Pulmonary artery endothelial cell (primary cell): ENCODE data around the gene PANX2. TPM values are rescaled to one million over a fixed set of nuclear protein-coding genes. Genes with fewer than 3 reads are reported as not detected.

Source experiments
- DNase-seq: peaks from one replicate; pipeline ENCODE4 v3.0.0-alpha.2; 2011; ENCODE audit warnings: low read depth, low spot score
- total RNA-seq: library from RNA; depleted of rRNA; stranded (reverse); fragments of >200 nt; gene quantifications from 2 replicates; pipeline ENCODE4 v1.2.3, GENCODE V29; 2014

PANX2 gene
- total RNA-seq, 1 donor from 2014 or later = 0.99 TPM

DNA sequence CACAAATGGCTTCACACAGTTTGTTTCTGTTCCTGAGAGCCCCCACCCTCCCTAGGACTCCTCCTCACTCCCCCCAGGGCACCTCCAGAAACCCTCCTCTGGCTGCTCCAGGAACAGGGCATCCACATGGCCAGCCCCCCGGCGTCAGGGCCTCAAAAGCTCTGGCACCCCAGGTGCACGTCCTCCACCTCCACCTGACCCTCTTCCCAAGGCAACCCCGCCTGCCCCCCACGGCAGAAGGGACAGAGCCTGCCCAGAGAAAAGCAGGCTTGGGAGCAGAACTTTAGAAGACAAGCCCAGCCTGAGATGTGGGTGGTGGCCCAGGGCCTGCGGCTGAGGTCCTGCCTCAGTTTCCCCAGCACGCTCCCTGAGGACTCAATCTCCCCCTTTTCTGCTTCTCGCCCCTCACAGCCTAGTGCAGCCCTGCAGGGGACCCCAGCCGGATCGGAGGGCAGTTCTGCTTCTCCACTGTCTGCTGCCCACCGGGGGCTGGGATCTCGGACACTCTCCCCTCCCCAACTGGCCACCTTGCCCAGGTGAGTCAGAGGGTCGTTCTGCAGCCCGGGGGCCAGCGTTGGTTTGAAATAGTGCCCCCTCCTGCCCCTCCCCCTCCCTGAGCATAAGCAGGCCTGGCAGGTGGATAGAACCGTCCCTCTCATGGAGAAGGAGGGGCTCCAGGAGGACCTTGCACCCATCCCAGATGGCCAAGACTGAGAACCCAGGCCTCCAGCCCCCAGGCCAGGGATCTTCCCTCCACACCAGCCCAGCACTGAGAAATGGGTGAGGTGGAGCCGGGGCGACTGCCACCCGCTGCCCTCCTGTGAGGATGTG, 12.8 kb downstream of the PANX2 start:
- DNase-seq = no peak

DNA sequence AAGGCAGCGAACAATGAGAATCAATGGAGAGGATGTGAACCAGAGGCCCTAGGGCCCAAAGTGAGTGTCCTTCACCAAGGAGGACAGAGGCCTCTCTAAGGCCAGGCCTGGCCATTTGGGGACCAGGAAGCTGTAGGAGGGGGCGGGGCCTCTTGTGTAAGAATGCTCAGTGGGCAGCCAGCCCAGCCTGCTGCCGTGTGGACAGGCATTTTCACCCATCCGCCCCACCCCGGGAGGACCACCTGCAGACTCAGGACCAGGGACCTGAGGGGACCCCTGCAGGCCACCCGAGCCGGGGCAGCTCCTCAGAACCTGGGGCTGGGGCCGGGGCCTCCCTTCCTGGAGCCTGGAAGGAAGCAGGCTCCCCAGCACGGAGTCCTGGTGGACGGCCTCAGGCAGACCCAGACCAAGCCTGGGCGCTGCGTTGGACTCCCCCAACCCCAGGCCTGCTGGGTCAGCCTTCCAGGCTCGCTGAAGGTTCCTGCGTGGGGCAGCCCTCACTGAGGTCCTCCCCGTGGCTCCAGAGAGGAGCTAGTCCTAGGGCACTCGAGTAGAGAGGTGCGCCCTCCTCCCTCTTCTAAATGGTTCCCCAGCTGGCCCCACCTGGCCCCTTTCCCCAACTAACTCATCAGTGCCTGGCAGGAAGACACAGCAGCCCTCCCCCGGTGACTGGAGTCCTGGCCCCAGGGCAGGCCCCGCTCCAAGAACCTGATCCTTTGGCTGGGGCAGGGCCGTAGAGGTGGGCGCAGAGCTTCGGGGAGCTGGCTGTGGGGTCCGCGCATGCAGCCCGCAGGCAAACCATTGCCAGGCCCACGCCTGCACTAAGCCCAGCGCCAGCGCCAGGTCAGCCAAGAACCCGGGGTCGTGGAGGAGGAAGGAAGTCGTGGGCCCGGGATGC, 13.7 kb downstream of the PANX2 start:
- DNase-seq = no peak

DNA sequence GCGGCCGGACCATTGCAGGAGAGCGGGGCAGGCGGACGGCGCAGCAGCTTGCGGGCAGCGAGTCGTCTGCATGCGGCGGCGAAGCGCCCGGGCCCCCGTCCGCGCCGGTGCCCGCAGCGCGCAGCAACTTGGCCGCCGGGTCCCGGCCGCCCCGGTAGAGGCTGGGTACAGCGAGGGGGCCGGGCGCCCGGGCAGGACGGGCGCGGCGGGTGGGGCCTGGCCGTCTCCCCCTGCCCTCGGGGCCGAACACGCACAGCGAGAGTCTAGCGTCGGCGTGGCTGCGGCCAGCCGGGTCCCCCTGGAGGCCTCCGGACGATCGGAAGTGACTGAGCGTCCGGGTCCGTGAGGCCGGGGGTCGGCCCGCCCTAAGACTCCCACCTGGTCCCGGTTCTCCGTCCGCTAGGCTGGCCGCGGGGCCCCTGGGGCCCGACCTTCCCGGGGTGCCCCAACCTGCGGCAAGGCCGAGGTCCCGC, 14.4 kb downstream of the PANX2 start:
- DNase-seq = no peak

DNA sequence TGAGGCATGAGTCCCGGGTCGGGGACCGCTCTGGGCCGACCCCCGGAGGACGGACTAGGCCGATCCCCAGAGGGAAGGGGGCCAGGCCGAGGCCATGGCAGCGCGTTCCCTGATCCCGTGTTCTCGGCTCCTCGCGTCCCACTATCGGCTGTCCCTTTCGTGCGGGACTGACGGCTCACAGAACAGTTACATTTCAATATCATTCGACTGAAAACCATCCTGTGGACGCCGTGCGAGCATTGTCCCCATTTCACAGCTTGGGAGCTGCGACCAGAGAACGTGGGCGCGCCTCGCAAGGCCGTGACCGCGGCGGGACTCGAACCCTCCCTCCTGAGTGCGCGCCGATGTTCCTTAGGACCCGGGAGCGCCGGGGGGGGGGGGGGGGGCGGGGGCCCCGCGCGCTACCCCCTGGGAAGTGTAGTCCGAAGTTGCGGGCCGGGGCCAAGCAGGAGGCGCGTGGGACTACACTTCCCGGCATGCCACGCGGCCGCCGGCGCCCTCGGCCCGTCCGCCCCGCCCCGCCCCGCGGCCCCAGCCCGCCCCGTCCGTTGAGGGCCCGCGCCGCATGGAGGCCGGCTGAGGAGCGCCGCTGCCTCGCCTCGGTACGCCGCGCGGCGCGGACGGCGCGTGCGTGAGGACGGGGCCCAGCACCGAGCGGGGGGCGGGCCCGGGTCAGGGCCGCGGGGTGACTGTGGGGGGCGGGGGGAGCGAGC, 15.0 kb downstream of the PANX2 start, which contains the start of gene TRABD:
TRABD (plus strand) TSS at position 539 of the 713 bp plus-strand sequence. CDS start 7,148 bp downstream, outside the sequence.
- DNase-seq = peak; percentile 60

DNA sequence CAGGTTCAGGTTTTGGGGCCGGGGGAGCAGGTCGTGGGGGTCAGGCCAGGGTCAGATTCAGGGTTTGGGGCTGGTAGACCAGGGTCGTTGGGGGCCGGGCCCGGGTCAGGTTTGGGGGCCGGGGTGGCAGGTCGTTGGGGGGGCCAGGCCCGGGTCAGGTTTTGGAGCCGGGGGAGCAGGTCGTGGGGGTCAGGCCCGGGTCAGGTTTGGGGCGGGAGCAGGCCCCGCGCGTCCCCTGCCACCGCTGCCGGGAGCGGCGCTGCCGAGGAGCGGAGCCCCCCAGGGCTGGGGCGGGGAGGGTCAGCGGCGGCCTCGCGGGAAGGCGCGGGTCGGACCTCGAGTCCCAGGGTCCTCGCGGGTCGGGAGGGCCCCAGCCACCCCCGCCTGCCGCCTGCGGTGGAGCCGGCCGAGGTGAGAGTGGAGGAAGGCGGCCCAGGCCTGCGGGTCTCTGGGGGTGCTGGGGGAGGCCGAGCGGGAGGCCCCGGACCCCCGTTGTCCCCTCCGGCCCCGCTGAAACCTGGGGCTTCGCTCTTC, 15.7 kb downstream of the PANX2 start:
- no peak for DNase-seq

DNA sequence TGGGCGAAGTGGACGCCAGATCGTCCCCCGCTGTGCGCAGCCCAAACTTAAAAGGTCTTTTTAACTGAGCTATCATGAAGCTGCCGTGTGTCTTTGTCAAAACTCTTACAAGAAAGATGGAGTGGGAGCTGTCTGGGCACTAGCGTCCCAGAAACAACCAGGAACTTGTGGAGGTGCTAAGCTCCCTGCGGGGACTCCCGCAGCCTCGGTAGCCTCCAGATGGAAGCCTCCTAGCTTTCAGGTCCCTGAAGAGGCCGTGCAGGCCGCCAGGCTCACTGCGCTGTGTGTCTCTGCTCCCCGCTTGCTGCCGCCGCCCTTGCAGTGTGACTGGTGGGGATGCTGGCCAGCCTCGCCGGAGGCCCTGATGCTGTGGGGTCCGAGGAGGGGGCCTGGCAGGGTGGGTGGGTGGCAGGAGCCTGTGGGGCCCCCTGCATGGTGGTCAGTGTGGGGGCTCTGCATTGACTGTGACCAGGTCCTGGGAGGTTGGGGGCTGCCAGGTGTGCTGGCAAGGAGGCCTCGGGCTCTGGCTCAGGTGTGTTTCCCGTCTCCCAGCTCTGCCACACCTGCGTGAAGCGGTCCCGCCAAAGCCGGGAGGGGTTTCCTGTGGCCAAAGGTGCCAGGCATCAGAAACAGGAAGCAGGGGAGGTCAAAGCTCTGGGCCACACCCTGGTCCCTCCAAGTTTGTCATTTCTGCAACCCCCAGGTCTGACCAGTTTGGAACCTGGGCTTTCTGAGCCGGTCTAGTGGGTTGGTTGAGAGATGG, 16.4 kb downstream of the PANX2 start:
- DNase-seq = no peak

DNA sequence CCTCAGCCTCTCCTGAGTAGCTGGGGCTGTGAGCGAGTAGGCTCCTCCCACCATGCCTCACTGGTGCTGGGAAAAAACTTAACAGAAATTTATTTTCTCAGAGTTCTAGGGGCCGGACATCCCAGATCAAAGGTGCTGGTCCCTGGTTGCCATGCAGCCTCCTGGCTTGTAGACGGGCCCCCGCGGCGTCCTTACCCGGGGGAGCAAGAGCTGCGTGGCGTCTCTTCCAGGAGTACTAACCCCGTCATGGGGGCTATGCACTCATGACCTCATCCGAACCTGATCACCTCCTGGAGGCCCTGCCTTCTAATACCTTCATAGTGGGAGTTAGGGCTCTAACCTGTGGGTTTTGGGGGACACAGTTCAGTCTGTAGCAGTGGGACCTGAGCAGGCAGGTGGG, 17.8 kb downstream of the PANX2 start:
- DNase-seq = no peak

DNA sequence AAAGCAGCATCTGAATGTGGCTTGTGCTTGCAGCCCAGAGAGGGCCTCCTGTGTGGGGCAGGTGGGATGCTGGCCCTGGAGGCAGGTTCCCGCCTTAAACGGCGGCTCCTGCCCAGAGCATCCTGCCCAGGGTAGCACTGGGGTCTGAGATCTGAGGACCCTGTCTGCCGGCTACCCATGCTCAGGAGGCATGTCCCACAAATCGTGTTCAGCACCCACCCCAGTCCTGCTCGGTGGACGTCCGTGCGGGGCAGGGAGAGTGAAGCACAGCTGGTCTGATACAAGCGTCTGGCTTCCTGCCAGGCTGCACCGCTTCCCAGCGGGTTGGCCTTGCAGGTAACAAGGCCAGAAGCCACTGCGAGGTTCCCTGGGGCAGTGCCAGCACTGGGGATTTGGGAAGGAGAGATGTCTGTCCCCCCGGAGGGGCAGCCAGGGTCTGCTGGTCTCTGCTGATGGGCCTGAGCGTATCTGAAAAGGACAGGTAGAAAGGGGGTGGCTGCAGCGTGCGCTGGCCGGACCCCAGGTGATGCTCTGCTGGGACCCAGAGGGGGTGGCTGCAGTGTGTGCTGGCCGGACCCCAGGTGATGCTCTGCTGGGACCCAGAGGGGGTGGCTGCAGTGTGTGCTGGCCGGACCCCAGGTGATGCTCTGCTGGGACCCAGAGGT, 18.8 kb downstream of the PANX2 start:
- DNase-seq = no peak

DNA sequence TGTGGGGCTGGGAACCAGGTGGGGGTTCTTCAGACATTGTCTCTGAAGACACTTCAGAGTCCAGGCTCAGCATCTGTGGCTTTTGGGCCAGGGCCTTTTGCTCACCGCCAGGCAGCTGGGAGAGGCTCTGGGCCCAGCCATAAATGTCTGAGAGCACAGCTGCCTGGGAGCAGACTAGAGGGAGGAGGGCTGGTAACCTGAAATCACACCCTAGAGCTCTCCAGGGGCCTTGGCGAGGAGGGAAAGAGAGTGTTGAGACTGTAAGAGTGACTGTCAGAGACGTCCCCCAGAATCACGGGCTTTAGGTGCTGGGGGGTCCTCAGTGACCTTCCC, 19.3 kb downstream of the PANX2 start:
- no peak for DNase-seq

DNA sequence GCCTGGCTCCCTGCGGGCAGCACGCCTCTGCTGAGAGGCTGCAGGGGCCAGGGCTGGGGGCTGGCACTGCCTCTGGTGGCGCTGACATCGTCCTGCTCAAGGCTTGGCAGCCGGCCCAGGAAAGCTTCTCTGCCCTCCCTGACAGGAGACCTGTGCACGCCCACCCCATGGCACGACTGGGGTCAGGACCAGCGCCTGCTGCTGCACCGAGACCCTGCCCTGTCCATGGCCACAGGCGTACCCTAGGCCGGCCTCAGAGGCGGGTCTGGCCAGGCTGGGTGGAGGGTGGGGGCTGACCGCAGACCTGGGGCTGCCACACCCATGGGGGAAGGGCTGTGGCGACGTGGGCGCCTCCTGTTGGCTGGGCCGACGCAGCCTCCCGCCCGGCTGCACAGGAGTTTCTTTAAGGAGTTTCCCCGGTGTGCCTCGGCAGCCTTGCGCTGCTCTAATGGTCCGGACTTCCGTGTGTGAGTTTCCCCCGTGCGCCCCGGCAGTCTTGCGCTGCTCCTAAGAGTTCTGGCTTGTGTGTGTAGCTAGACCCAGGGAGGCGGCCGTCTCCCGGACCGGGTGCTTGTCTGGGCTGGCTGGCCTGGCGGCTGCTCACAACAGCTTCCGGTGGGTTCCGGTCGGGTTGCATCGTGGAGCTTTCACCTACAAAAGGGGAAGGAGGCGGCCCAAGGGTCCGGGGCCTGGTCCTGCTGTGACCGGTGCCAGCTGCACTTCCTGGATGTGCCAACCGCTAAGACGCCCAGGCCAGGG, 19.8 kb downstream of the PANX2 start:
- DNase-seq = no peak

DNA sequence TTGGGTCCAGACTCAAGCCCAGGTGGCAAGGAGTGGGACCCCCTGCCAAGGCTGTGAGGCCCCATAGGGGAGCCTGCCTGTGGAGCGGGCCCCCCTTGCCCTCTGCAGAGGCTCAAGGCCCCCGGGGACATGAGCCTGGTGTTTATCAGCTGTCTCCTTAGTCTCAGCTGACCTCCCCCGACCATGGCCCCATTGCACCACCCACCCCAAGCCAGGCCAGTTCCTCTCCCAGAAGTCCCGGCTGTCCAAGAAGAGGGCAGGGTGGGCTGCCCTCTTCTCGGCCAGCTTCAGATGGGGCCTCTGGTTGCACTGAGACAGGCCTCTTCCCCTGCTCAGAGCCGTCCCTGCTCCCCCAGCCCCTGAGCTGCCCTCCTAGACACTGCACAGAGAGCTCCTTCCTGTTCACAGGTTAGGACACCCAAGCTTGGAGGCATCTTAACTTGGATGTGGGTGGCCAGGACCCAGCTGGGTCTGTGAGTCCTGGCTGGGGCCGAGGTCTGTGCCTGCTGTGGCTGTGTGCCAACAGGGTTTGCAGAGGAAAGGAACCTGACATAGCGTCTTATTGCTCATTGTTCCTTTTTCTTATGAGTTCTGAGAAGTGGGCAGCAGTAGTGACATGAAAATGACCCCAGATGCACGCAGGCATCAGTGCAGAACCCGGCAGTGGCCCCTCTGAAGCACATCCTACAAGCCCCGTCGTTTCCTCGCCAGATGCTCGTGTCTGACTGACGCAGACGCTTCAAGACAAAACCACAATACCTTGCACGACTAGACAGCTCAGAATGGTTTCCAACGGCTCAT, 20.6 kb downstream of the PANX2 start:
- no peak for DNase-seq

DNA sequence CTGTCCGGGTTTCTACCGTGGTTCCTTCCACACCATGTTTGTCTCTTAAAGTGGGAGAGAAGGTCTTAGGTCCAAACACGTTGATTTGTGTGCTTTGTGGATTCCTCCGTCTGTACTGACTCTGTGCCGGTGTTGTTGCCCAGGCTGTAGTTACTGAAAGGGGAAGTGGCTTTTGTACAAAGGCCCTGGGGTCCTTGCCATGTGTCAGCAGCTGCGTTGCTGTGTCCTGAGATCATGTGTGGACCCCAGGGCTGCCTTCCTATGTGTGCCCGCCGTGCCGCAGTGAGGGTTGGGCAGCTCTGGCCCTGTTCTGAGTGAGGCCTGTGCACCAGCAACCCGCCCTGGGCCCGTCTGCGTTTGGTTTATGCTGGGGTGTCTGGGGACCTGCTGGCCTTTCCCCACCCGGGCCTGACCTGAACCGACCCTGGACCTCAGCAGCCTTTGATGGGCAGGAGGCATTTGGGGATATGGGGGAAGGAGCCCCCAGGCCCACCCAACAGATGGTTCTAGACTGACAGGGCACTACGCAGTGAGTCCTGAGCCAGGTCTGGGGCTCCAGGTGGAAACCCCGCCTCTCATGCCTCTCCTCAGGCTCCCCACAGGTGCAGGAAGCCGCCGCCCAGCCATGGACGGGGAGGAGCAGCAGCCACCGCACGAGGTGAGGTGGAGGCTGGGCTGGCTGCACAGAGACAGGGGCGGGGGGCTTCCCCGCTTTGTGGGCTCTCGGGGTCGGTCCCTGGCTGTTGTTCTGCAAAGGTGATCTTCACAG, 22.1 kb downstream of the PANX2 start:
- no peak for DNase-seq

DNA sequence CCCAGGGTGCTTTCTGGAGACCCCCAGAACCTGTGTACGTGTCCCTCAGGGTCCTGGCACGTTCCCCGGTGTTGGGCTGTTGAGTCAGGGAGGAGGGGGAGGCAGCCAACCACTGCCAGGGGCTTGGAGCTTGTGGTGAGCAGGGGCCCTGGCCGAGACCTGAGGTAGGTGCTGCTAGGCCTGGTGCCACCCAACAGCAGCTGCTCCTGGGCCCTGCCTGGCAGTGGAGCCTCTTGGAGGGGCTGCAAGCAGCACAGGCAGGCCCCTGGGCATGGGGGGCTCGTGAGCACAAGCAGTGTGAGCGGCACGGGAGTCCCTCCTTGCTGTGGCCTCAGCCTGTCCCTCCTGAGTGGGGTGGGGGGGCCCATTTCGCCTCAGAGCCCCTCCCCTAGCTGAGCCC, 23.1 kb downstream of the PANX2 start:
- no peak for DNase-seq

DNA sequence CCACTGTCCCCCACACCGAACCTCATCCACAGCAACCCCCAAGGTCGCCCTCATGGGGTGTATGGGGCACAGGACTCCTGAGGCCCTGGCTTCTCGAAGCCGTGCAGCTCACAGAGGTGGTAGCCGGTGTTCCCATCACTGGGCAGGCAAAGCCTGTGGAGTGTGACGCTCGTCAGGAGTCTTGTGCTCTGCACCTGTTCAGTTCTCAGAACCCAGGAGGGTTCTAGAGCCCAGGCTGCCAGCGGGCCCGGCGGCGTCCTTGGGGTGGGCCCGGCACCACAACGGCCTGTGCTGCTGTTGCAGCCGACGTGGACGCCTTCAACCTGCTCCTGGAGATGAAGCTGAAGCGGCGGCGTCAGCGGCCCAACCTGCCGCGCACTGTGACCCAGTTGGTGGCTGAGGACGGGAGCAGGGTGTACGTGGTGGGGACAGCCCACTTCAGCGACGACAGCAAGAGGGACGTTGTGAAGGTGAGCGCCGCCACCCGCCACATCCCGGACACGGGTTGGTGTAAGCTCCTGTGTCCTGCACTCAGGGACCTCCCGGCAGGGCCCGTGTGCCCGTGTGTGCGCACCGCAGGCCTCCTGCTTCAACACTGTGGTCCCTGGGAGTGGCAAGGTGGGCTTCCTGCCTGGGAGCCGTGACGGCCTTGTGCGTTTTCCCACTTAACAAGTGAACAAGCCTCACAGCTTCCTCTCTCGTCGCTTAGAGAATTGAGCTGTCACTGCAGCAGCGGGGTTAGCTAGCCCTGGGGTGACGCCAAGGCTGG, 23.7 kb downstream of the PANX2 start:
- DNase-seq = no peak

DNA sequence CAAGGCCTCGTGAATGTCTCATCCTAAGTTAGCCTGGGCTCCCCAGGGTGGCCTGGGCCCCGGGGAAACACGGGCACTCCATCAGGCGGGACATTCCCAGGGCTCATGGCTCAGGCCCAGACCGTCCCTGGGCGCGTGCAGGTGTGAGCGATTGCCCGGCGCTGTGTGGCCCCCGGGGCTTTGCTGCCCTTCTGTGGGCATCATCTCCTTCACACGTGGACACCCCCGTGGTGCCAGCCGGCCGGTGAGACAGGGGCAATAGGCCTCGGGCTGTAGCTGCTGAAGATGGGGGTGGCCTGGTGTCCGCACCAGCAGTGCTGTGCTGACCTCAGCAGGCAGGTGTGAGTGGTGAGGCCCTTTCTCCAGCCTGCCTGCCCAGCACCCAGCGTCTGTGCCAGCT, 25.7 kb downstream of the PANX2 start:
- no peak for DNase-seq

DNA sequence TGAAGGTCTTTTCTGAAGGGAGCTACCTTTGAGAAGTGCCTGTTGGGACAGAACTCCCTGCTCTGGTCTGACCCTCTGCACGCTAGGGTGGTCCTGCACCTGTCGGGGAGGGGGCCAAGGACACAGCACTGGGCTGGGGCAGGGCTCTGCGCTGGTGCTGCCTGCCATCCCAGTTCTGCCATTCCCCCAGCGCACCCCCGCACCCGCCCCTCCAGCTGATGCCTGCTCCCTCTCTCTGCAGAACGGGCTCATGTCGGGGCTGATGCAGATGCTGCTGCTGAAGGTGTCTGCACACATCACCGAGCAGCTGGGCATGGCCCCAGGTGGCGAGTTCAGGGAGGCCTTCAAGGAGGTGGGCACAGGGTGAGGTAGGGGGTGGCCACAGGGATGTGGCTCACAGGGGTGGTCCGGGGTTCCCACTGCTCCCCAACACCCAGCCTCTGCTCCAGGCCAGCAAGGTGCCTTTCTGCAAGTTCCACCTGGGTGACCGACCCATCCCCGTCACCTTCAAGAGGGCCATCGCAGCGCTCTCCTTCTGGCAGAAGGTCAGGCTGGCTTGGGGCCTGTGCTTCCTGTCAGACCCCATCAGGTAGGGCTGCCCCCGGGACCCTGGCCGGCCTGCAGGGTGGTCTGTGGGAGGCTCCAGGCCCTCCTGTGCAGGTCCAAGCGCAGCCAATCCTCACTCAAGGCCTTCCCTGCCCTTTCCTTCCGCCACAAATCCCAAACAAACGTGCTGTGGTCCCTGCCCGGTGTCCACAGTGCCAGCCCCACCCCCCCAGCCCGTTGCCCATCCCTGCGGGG, 26.7 kb downstream of the PANX2 start:
- no peak for DNase-seq
